K562 (cell line): ENCODE results near the gene GPR35. TPM values are rescaled to one million over a fixed set of nuclear protein-coding genes. Genes with fewer than 3 reads are reported as not detected.

Experiments
- MECOM ChIP-seq: fragments of 250-450 bp; sonication (Bioruptor Pico); IDR thresholded peaks from 2 replicates; pipeline ENCODE4 v1.8.0; 2022; ENCODE audit warnings: inconsistent platforms
- MYBL2 ChIP-seq, 2 experiments: fragments of 450-650 bp in 1 of 2; sonication (generic) in 1 of 2; formaldehyde crosslinking in 1 of 2; IDR thresholded peaks; 2 replicates each; pipeline versions ENCODE4 v1.6.1 to v1.8.1; 2017 to 2022; ENCODE audit warnings: borderline replicate concordance in 1 of 2, inconsistent platforms in 1 of 2, low read depth in 1 of 2, mild to moderate bottlenecking in 1 of 2, missing genetic modification reagents in 1 of 2, moderate library complexity in 1 of 2
- NR2C1 ChIP-seq, 2 experiments: fragments of 450-650 bp; IDR thresholded peaks; 2 replicates each; pipeline ENCODE4 v1.6.1; 2017; ENCODE audit warnings: mild to moderate bottlenecking in 2 of 2, antibody characterized with exemption in 1 of 2, inconsistent platforms in 1 of 2, missing compliant biosample characterization in 1 of 2, missing genetic modification characterization in 1 of 2
- PHTF2 ChIP-seq: fragments of 250-450 bp; sonication (Bioruptor Pico); IDR thresholded peaks from 2 replicates; pipeline ENCODE4 v1.5.0; 2021; ENCODE audit warnings: mild to moderate bottlenecking
- RB1 ChIP-seq: fragments of 450-650 bp; IDR thresholded peaks from 2 replicates; pipeline ENCODE4 v1.6.1; 2017; ENCODE audit warnings: low read depth, mild to moderate bottlenecking
- SMARCB1 ChIP-seq: IDR thresholded peaks from 2 replicates; pipeline ENCODE4 v1.6.1; 2011; ENCODE audit warnings: improper control_type of control experiment, low read depth; ENCODE audit not compliant: insufficient read length
- SUPT5H ChIP-seq: fragments of 450-650 bp; IDR thresholded peaks from 2 replicates; pipeline ENCODE4 v1.6.1; 2016
- ZNF140 ChIP-seq: fragments of 250-450 bp; sonication (Bioruptor Pico); IDR thresholded peaks from 2 replicates; pipeline ENCODE4 v1.8.0; 2021; ENCODE audit warnings: moderate library complexity, mild to moderate bottlenecking, inconsistent platforms
- ZNF695 ChIP-seq: fragments of 450-650 bp; formaldehyde crosslinking; IDR thresholded peaks from 2 replicates; pipeline ENCODE4 v1.4.0; 2020; ENCODE audit warnings: mild to moderate bottlenecking, moderate library complexity
- polyA plus RNA-seq, 8 experiments: library from polyadenylated mRNA; depleted of rRNA in 4 of 8; stranded (reverse) in 5 of 8; unstranded in 3 of 8; fragments of >200 nt; fragmentation: Nextera tagmentation in 2 of 8; fragmentation: Illumina TruSeq in 1 of 8; extraction: Ambion mirVana in 2 of 8; extraction: Trizol in 1 of 8; gene quantifications; 2 replicates each; pipeline versions ENCODE4 v1.2.1 to v1.2.3, GENCODE V29; 2011 to 2014; ENCODE audit warnings: inconsistent platforms in 1 of 8, missing spikeins in 1 of 8
- total RNA-seq, 7 experiments: library from RNA; depleted of rRNA in 6 of 7; stranded (reverse); fragments of >200 nt in 6 of 7; fragmentation: Illumina TruSeq in 2 of 7; extraction: Trizol in 2 of 7; gene quantifications; 2 replicates each; pipeline versions ENCODE4 v1.2.1 to v1.2.3, GENCODE V29; 2011 to 2021; ENCODE audit warnings: low replicate concordance in 1 of 7
- TF ChIP-seq, protein P1 (sequence below): fragments of 150-350 bp; conservative IDR thresholded peaks from 2 replicates; pipeline ENCODE4 v1.6.1; 2014; ENCODE audit warnings: low read length

The GPR35 gene
- total and polyA plus RNA-seq, 9 of the 15 experiments (the other 6 are each of a cell fraction or from before 2014, with no cell fraction given) = 0.04 to 0.50 (median 0.29) TPM; not detected in 3

DNA sequence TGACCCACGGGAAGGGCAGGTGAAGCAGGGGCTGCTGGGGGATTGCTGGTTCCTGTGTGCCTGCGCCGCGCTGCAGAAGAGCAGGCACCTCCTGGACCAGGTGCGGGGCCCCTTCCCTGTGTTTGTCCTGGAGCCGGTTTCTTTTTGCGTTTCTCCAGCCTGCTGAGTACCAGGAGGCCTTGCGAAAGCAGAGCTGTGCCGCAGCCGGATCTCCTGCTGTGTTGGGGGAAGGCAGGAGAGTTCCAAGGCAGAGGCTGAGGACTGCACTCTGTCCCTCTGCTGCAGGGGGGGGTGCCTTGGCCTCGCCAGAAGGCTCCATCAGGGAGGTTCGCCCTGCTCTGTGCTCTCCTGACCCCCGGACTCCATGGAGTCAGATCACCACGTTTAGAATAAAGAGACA lies 35.9 kb upstream of the GPR35 start (continued):
- TF ChIP-seq, protein P1, sequence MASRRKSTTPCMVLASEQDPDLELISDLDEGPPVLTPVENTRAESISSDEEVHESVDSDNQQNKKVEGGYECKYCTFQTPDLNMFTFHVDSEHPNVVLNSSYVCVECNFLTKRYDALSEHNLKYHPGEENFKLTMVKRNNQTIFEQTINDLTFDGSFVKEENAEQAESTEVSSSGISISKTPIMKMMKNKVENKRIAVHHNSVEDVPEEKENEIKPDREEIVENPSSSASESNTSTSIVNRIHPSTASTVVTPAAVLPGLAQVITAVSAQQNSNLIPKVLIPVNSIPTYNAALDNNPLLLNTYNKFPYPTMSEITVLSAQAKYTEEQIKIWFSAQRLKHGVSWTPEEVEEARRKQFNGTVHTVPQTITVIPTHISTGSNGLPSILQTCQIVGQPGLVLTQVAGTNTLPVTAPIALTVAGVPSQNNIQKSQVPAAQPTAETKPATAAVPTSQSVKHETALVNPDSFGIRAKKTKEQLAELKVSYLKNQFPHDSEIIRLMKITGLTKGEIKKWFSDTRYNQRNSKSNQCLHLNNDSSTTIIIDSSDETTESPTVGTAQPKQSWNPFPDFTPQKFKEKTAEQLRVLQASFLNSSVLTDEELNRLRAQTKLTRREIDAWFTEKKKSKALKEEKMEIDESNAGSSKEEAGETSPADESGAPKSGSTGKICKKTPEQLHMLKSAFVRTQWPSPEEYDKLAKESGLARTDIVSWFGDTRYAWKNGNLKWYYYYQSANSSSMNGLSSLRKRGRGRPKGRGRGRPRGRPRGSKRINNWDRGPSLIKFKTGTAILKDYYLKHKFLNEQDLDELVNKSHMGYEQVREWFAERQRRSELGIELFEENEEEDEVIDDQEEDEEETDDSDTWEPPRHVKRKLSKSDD = no peak
- TF ChIP-seq MECOM (CRISPR knock-in tag) (no peak), MYBL2 (IDR thresholded peaks at IDR 0.05; ENCODE audit: low read depth) (no peak), MYBL2 (CRISPR knock-in tag; IDR thresholded peaks at IDR 0.05; ENCODE audit: borderline replicate concordance) (no peak), NR2C1 (IDR thresholded peaks at IDR 0.05) (no peak), NR2C1 (tag; IDR thresholded peaks at IDR 0.05) (no peak), PHTF2 (CRISPR knock-in tag) (no peak), SMARCB1 (no peak), SUPT5H (no peak), ZNF140 (CRISPR knock-in tag) (no peak), ZNF695 (CRISPR knock-in tag) (no peak), RB1 (no peak)
- TF ChIP-seq, all 486 proteins: peak for 0
